ELR (cell line): Measurements from ENCODE around the gene NIPAL3.
"Not testable (repeated sequence)": the region's sequence is repeated elsewhere in the genome, so short reads cannot be mapped to it uniquely, and the experiment has no call there.

ENCODE experiments used
- DNase-seq: peaks from one replicate; pipeline ENCODE4 v3.0.0-alpha.2; 2015; ENCODE audit warnings: low read depth

NIPAL3 gene

DNA sequence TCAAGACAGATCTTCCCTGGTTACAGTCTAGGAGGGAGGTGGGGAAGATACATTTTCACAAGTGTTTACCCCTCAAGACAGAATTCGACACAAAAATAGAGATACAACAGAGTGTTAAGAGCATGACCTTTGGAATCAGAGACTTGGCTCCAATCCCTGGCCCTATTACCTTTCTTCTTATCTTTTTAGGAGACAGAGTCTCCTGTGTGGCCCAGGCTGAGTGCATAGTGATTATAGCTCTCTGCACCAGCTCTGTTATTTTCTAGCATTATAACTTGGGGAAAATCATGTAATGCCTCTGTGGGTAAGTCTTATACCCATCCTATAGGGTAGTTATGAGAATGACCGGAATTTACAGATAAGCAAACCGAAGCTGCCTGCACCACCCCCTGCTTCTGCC, 9.8 kb downstream of the NIPAL3 start:
- no peak for DNase-seq

DNA sequence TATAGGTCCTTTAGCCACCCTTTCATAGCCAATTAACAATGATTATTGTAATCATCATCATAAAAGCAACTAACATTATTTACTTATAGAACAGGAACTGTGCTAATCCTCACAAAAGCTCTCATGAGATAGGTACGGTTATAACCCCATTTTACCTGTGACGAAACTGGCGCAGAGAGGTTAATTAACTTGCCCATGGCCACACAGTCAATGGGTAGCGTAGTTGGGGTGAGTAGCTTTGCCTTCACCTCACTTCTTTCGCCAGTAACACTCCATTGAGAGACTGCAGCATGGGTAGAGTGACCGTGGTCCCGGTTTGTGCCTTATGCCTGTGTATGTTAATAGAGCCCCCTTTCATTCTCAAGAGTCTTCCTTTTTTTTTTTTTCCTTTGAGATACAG, 10.3 kb downstream of the NIPAL3 start:
- DNase-seq = no peak

DNA sequence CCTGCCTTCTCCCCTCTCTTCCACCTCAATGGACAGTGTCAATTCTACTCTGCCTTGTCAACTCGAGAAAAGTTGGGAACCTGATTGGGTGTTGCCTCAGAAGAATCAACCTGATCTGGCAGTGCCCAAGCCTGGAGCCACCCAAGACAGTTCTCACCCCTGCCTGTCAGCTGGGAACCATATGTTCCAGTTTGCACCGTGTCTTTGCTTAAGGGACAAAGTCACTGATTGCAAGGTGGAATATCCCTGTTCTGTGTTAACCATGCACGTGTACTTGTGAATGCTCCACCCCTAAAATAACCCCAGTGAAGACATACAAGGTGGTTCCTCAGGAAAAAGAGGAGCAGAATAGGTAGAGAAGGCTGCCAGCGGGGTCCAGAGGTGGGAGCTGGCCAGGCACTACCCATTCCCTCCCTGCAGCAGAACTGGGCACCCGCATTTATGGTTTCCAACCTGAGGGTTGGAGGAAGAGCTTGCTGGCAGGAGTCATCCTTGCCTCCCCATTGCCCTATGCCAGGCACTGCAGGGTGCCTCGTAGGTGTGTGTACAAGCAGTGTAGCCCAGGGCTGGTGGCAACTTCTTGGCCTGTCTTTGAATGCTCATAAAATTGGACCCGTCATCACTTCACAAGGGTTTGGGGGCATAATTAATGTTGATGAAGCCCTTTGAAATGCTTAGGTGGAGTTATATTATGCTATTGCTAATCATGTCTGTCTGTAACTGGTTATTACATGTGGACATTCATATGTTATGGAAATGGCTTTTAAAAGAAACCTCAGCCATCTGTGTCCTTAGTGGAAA, 11.3 kb downstream of the NIPAL3 start:
- DNase-seq = no peak

DNA sequence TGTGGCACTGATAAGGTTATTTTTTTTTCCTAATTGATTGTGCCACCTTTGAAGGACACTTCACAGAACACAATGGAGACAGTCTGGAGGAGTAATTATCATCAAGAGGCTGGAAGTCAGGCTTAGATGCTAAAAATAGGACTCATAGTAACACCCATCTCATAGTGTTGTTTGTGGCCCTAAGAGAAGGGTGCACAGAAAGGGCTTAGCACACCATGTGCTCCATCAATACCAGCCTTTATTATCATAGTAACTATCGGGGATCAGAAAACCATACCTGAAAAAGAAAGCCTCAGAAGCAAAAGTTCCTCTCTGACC, 11.9 kb downstream of the NIPAL3 start:
- DNase-seq = no peak

DNA sequence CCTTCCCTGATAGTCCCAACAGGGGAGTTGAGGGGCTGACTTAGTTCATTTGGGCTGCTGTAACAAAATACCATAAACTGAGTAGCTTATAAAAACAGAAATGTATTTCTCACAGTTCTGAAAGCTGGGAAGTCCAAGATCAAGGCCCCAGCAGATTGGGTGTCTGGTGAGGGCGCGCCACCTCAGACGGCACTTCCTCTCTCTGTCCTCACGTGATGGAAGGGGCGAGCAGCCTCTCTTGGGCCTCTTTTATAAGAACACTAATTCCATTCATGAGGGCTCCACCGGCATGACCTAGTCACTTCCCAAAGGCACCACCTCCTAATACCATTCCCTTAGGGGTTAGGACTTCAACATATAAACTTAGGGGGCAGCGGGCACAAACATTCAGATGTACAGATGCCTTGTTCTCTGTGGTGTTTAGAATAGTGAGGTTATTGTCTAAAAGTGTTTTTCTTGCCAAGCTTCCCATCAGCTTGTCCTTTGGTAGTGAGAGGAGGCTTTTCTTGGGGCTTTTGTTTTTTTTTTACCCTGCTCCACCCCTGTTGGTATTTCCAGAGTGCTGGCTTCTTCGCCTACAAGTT, 20.3 kb downstream of the NIPAL3 start:
- no peak for DNase-seq

DNA sequence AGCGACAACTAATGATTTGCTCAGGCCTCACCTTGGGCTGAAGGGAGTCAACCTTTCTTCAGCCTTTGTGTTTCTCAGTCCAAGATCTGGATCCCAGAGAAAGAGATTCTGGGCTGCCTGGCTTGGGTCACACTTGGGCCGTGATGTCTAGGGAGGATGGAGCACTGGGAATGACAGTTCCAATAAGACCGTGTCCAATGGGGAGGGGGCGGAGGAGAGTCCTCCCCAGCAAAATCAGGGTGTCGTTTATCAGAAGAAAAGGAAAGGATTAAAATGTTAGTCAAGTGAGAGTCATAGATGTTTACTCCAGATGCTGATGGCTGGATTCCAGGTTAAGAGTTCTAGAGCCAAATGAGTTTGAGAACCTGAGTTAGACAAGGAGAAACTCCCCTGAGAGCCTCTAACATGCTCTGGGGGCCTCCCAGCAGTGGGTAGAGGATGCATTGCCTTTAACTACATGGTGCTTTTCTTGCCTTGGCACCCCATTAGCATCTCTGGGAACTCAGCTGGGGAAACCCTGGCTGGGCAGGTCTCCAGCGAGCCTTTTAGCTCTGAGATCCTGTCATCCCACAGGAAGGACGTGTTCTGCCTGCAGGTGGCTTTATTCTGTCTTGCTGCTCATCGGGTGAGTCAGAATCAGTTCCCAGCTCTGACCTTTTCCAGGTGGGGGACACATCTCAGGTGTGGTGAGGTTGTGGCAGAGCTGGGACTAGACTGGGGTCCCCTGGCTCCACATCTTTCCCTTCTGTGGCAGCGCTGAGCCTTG, 22.2 kb downstream of the NIPAL3 start:
- DNase-seq = peak; percentile 25

DNA sequence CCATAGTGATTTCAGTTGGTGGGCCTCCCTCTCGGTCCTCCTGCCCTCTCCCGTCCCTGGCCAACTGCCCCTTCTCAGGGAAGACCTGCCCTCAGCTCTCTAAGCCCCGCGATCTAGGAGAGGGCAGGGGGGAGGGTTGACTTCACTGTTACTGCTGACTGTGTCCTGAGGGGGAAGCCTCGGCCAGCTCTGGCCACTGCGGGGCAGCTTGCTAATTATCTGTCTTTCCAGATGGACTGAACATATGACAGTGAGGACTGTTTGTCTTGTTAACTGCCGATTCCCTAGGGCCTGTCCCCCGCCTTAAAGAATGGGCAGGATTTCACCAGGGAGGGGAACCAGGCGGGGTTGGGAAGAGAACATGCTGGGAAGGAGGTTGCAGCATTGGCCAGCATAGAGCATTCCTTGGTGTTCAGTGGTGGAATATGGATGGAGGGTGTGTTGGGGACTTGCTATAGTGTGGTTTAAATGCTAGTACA, 22.9 kb downstream of the NIPAL3 start:
- DNase-seq = no peak

DNA sequence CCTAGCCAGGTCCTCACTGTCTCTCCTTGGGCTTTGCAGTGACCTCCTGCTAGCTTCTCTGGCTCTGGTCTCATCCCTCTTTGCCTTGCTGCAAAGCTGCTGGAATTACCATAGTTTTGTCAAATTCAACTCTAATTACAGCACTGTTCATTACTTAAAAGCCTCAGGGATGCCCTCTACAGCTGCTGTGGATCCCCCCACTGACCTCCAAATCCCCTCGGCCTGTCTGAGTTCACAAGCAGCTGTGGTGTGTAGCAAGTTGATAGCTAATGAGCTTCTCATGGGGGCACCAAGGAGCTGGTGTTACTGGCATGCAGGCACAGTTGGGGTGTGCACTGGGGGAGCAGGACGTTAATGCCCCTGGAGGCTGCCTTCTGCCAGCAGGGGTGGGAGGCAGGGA, 24.8 kb downstream of the NIPAL3 start:
- DNase-seq = no peak

DNA sequence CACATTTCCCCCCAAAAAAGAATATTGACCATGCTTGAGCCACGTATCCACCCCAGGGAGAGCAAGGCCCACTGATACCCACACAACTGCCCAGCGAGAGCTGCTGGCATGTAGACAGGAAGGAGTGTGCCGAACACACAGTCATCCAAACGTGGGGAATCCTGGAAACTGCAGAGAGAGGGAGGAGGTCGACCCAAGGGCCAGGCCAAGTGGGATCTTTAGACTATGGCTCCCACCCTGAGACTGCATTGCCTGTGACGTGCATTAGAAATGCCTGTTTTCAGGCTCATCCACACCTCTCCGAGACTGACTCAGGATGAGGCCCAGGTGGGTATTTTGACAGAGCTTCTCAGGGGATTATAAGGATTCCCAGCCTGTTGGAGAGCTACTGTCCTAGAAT, 25.9 kb downstream of the NIPAL3 start:
- no peak for DNase-seq

DNA sequence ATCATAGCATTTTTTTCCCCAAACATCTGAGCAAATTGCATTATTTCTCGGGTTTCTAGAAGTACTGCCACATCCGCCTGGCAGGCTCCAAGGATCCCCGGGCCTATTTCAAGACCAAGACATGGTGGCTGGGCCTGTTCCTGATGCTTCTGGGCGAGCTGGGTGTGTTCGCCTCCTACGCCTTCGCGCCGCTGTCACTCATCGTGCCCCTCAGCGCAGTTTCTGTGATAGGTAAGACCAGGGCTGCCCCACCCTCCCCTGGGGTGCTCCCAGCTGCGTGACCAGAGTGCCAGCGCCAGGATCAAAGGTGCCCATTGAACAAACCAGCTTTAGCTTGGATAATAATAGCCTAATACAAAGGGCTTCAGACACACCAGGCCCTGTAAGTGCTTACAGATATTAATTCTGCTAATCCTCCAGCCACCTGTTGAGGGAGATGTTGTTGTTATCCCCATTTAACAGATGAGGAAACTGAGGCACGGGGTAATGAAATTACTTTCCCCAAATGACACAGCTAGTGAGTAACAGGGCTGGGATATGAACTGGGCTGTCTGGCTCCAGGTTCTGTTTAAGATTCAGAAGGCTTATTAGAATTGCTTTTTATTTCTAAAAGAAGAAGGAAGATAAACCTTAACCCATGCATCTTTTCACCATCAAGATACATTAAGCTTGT, 26.5 kb downstream of the NIPAL3 start:
- no peak for DNase-seq

DNA sequence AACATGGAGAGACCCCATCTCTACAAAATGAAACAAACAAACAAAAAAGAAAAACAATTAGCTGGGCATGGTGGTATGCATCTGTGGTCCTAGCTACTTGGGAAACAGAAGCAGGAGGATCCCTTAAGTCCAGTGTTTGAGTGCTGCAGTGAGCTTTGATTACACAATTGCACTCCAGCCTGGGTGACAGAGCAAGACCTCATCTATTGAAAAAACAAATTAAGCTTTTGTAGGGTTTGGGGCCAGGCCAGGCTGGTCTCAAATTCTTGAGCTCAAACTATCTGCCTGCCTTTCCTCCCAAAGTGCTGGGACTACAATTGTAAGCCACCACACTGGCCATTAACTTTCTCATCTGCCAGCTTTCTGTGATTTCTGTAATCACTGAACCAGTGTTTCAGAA, 27.2 kb downstream of the NIPAL3 start:
- no peak for DNase-seq

DNA sequence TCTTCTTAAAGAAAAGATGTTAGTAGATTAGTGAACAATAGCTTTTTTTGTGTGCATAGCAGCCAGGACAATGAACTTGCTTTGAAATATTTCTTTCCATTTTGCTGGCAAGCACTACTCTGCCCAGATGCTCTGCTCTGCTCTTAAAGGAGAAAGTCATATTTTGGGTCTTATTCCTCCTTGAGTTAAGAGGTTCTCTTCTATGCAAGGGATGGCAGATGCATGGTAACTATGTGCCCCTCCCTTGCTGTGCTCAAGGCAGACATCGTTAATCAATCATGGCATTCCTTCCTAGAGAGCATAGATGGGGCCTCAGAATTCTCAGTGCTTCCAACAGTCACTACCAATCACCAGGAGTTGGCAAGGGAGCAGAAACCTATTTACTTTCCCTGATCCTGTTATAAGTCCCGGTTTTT, 27.6 kb downstream of the NIPAL3 start:
- DNase-seq = no peak

DNA sequence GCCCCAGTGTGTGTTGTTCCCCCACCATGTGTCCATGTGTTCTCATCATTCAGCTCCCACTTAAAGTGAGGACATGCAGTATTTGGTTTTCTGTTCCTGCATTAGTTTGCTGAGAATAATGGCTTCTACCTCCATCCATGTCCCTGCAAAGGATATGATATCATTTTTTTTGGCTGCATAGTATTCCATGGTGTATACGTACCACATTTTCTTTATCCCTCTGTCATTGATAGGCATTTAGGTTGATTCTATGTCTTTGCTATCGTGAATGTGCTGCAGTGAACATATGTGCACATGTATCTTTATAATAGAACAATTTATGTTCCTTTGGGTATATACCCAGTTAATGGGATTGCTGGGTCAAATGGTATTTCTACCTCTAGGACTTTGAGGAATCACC, 30.8 kb downstream of the NIPAL3 start:
- DNase-seq = not testable (repeated sequence)

DNA sequence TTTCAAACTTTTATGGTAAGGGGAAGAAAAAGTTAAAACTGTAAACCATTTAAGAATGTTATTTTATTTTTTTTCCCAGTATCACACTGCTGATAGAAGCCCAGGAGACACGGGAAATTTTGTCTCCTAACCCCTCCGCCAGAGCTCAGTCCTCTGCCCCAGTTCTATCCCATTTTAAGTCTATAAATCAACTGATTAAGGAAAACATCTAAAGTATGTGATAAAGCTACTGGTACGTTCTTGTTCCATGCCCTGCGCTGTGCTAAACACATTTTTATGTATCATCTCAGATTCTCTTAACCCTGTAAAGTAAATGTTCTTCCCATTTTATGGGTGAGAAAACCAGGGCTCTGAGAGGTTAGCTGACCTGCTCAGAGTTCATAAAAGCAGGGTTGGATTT, 34.7 kb downstream of the NIPAL3 start:
- DNase-seq = no peak

DNA sequence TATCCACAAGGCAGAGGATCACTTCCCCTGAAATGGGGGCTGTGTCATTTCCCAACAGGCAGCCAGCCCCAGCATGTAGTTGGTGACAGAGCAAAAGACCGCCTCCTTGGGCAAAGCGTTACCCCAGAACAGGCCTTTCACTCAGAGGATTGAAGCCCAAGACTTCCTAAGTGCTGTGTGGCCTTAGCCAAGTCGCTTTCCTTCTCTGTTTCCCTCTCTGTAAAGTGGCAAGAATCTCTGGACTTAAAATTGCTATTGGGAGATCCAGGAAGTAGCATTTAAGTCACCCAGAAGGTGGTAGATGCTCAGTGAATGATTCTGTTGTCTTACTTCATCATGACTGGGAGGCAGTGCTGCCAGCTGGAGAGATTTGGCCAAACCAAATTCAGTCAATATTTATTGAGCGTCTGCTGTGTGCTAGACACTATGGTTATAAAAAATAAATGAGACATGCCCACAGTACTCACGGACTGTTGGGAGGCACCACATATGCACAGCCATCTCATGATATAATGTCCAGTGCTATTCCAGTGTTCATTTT, 35.3 kb downstream of the NIPAL3 start:
- DNase-seq = no peak

DNA sequence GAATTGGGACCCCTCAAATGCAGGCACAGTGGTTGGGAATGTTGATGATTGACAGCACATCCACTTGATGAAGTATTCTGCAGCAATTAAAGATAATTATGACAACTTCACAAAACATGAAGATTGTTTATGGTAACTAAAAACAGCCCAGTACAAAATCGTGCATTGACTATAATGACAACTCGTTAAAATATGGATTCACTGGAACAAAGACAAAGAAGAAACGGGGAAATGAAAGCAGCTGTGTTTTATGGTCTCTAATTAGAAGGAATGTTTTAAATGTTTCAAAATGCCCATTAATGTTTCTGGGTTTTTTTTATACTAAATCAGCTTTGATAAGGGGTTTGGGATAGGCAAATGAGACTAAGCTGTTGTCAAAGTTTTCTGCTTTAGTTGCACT, 36.1 kb downstream of the NIPAL3 start:
- DNase-seq = no peak

DNA sequence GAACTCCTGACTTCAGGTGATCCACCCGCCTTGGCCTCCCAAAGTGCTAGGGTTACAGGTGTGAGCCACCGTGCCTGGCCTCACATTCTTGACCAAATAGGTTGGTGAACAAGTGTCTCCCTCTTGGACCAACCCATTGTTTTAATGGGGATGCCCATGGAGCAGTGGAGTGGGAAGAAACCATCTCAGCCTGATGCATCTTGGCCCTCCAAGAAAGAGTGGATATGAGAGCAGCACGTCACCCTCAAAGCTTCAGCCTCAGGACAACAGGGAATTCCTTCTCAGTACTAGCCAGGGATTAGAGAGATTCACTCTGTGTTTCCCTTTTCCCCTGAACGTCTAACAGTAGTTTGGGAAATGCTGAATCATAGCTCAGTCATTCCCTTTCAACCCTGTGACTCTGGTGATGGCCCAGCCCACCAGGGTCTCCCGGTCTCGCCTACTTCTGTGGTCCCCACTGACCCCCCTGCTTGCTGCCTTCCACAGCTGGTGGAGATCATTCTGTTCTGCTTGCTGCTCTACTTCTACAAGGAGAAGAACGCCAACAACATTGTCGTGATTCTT, 37.4 kb downstream of the NIPAL3 start:
- DNase-seq = no peak

DNA sequence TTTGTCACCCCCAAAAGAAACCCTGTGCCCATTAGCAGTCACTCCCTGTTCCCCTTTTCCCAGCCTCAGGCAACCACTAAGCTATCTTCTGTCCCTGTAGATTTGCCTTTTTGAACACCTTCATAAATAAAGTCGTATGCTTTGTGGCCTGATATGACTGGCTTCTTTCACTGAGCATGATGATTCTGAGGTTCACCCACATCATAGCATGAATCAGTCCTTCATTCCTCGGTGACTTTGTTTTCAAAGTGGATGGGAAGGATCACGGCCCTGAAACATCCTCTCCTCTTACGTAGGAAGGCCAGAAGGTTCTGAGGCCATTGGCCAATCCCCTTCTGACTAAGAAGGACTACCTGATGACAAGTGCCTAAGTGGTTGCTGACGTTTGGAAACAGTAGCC, 39.1 kb downstream of the NIPAL3 start:
- peak; percentile 9 for DNase-seq

DNA sequence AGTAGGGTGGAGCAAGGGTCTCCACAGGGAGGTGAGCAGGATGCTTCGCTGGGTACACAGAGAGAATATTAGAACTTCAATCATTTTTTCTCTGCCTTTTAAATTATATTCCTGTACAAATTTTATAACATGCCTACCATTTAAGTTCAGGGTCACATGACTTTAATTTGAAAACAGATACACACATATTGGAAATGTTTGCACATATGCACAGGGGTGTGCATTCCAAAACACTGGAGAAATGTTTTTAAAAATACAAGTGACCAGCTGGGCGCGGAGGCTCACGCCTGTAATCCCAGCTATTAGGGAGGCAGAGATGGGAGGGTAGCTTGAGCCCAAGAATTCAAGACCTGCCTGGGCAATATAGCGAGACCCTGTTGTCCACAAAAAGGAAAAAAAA, 39.7 kb downstream of the NIPAL3 start:
- no peak for DNase-seq

DNA sequence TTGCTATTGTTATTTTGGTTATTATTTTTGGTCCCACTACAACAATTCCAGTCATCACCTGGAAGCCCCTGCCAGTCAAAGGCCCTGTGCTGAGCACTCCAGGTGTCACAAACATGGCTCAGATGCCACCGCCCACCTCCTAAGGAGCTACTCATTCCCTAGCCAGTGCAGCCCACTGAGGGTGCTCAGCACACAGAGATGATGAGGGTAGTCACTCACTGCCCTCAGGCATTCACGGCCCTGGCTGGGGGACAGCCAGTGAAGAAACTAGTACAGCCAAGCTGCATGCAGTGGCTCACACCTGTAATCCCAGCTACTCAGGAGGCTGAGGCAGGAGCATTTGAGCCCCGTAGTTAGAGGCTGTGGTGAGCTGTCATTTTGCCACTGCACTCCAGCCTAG, 42.3 kb downstream of the NIPAL3 start:
- DNase-seq = peak; percentile 9

DNA sequence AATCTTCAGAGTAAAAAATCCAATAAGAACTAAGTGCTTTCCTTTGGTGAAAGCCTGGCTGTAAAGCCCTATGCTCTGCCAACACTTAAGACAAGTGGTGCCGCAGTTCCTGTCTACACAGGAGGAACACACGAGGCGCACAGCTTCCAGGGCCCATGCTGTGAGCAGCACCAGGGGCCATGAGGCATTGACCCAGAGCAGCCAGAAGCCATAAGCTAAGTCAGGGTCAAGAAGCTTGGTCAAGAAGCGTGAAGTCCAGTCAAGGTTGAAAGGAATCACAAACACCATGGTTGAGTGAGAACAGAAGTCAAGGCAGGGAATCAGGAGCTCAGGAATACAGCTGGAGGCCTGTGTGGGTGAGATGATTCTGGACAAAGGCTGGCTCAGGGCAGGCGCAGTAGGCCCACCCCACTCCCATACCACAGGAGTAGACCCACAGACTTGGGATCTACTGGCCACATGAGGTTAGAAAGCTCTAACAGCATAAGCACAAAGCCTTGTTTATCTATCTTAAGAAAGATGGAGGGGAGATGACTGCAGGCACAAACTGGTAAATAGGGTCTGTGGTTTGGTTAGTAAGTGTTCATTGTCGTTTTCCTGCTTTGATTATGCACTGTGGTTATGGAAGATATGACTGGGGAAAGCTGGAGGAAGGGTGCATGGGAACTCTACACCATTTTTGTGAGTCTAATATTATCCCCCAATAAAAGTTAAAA, 44.1 kb downstream of the NIPAL3 start:
- DNase-seq = no peak
